ENCODE data around the gene U2AF2.
"Not testable (repeated sequence)": the region's sequence is repeated elsewhere in the genome, so short reads cannot be mapped to it uniquely, and the experiment has no call there.

U2AF2 gene

DNA sequence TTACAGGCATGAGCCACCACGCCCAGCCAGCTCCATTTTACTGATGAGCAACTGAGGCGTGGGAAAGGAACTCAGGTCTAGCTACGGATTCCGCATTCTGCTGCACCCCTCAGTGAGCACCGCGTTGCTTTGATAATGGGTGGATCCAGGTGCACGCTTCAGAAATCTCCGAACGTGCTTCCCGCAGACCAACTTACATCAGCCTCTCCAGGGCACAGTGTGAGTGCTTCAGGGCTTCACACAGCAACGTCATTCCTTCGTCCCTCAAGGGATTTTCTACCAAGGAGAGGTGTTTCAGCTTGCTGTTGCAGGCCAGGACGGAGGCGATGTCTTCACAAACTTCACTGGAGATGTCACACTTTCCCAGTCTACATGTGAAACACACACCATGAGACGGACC is 61.7 kb downstream of the U2AF2 start:
- ATAC-seq (ENCODE audit: low read depth) (no peak), DNase-seq (ENCODE audit: low spot score) (no peak)
- TF ChIP-seq, protein P1, sequence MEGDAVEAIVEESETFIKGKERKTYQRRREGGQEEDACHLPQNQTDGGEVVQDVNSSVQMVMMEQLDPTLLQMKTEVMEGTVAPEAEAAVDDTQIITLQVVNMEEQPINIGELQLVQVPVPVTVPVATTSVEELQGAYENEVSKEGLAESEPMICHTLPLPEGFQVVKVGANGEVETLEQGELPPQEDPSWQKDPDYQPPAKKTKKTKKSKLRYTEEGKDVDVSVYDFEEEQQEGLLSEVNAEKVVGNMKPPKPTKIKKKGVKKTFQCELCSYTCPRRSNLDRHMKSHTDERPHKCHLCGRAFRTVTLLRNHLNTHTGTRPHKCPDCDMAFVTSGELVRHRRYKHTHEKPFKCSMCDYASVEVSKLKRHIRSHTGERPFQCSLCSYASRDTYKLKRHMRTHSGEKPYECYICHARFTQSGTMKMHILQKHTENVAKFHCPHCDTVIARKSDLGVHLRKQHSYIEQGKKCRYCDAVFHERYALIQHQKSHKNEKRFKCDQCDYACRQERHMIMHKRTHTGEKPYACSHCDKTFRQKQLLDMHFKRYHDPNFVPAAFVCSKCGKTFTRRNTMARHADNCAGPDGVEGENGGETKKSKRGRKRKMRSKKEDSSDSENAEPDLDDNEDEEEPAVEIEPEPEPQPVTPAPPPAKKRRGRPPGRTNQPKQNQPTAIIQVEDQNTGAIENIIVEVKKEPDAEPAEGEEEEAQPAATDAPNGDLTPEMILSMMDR (IDR thresholded peaks at IDR 0.05; ENCODE audit: poor library complexity, severe bottlenecking) = no peak
- Histone ChIP-seq H3K27me3 (ENCODE audit: insufficient read depth, poor library complexity, severe bottlenecking) (no peaks in the 10 kb centered on the region), H3K27ac (ENCODE audit: poor library complexity, severe bottlenecking) (no peak overlapping the region), H3K4me3 (ENCODE audit: severe bottlenecking) (no peak overlapping the region), H3K4me1 (ENCODE audit: insufficient read depth, poor library complexity, severe bottlenecking) (no peaks in the 10 kb centered on the region), H3K36me3 (ENCODE audit: low read depth) (no peaks in the 10 kb centered on the region), H3K9me3 (ENCODE audit: severe bottlenecking) (no peaks in the 10 kb centered on the region)

DNA sequence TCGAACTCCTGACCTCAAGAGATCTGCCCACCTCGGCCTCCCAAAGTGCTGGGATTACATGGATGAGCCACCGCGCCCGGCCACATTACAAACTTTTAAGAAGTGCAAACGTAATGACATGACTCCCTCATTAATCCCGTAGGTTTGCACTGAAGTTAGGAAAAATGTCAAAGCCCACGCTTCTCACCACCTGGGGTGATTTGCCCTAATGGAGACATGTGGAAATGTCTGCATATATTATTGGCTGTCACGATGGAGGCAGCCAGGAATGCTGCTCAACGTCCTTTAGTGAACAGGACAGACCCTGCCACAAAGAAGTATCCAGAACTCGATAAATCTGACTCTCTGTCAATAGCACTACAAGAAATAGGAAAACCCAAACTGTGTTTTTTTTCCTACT is 62.4 kb downstream of the U2AF2 start:
- Histone ChIP-seq H3K9me3 (ENCODE audit: severe bottlenecking) (no peaks in the 10 kb centered on the region), H3K27me3 (ENCODE audit: insufficient read depth, poor library complexity, severe bottlenecking) (no peaks in the 10 kb centered on the region), H3K27ac (ENCODE audit: poor library complexity, severe bottlenecking) (no peak overlapping the region), H3K36me3 (ENCODE audit: low read depth) (no peaks in the 10 kb centered on the region), H3K4me3 (ENCODE audit: severe bottlenecking) (no peak overlapping the region), H3K4me1 (ENCODE audit: insufficient read depth, poor library complexity, severe bottlenecking) (no peaks in the 10 kb centered on the region)
- TF ChIP-seq, protein P1 (IDR thresholded peaks at IDR 0.05; ENCODE audit: poor library complexity, severe bottlenecking) = no peak
- ATAC-seq (ENCODE audit: low read depth) = no peak
- no peak for DNase-seq (ENCODE audit: low spot score)

DNA sequence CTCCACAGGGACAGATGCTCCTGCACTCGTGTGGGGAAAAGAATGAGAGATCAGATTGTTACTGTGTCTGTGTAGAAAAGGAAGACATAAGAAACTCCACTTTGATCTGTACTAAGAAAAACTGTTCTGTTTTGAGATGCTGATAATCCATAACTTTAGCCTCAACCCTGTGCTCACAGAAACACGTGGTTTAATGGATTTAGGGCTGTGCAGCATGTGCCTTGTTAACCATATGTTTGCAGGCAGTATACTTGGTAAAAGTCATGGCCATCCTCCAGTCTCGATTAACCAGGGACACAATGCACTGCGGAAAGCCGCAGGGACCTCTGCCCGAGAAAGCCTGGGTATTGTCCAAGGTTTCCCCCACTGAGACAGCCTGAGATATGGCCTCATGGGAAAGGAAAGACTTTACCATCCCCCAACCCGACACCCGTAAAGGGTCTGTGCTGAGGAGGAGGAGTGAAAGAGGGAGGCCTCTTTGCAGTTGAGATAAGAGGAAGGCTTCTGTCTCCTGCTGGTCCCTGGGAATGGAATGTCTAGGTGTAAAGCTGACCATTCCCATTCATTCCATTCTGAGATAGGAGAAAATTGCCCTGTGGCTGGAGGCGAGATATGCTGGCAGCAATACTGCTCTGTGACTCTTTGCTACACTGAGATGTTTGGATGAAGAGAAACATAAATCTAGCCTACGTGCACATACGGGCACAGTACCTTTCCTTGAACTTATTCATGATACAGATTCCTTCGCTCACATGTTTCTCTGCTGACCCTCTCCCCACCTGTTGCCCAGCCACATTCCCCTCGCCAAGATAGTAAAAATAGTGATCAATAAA is 63.3 kb downstream of the U2AF2 start:
- not testable (repeated sequence) for ATAC-seq (ENCODE audit: low read depth); H3K9me3 ChIP-seq (ENCODE audit: severe bottlenecking); DNase-seq (ENCODE audit: low spot score)

DNA sequence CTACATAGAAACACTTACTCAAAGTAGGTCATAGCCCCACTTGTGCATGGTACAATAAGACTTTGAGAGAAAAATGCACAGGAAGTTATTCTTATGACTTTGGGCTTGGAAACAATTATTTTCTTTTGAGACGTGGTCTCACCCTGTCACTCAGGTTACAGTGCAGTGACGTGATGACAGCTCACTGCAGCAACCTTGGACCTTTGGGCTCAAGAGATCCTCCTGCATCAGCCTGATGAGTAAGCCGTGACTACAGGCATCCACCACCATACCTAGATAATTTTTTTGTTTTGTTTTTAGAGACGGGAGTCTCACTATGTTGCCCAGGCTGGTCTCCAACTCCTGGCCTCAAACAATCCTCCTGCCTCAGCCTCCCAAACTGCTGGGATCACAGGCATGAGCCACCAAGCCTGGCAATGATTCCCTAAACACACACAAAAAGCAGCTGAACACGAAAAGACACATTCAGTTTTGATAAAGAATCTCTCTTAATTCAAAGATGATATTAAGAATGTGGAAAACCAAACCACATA is 65.4 kb downstream of the U2AF2 start:
- DNase-seq (ENCODE audit: low spot score) (no peak), ATAC-seq (ENCODE audit: low read depth) (no peak)
- no peaks in the 10 kb centered on the region for H3K27me3 ChIP-seq (ENCODE audit: insufficient read depth, poor library complexity, severe bottlenecking)
- H3K4me1 ChIP-seq (ENCODE audit: insufficient read depth, poor library complexity, severe bottlenecking) = no peaks in the 10 kb centered on the region
- TF ChIP-seq, protein P1 (IDR thresholded peaks at IDR 0.05; ENCODE audit: poor library complexity, severe bottlenecking) = no peak
- no peak overlapping the region for H3K27ac ChIP-seq (ENCODE audit: poor library complexity, severe bottlenecking)
- H3K9me3 ChIP-seq (ENCODE audit: severe bottlenecking) = no peaks in the 10 kb centered on the region
- no peaks in the 10 kb centered on the region for H3K36me3 ChIP-seq (ENCODE audit: low read depth)
- no peak overlapping the region for H3K4me3 ChIP-seq (ENCODE audit: severe bottlenecking)

More for the DNA sequence above, 63.3 kb downstream of the U2AF2 start:
- not testable (repeated sequence) for H3K4me3 ChIP-seq (ENCODE audit: severe bottlenecking); H3K4me1 ChIP-seq (ENCODE audit: insufficient read depth, poor library complexity, severe bottlenecking); H3K27me3 ChIP-seq (ENCODE audit: insufficient read depth, poor library complexity, severe bottlenecking); H3K27ac ChIP-seq (ENCODE audit: poor library complexity, severe bottlenecking); H3K36me3 ChIP-seq (ENCODE audit: low read depth)

GRCh38 chr19:55720801-55721200 is 66.0 kb downstream of the U2AF2 start:
- Histone ChIP-seq H3K27me3 (ENCODE audit: insufficient read depth, poor library complexity, severe bottlenecking) (no peaks in the 10 kb centered on the region), H3K9me3 (ENCODE audit: severe bottlenecking) (no peaks in the 10 kb centered on the region), H3K4me1 (ENCODE audit: insufficient read depth, poor library complexity, severe bottlenecking) (no peaks in the 10 kb centered on the region), H3K36me3 (ENCODE audit: low read depth) (no peaks in the 10 kb centered on the region), H3K4me3 (ENCODE audit: severe bottlenecking) (no peak overlapping the region), H3K27ac (ENCODE audit: poor library complexity, severe bottlenecking) (no peak overlapping the region)
- DNase-seq (ENCODE audit: low spot score) (no peak), ATAC-seq (ENCODE audit: low read depth) (no peak)
- TF ChIP-seq, protein P1 (IDR thresholded peaks at IDR 0.05; ENCODE audit: poor library complexity, severe bottlenecking) = no peak

Measured in RWPE2 (cell line).